Cardiac fibroblast (primary cell): ENCODE measurements around the gene MARCHF3.
"Not testable (repeated sequence)": the region's sequence is repeated elsewhere in the genome, so short reads cannot be mapped to it uniquely, and the experiment has no call there.

Experiments used
- DNase-seq, 2 donors: peaks; one replicate each; pipeline versions ENCODE4 v3.0.0 to v3.0.0-alpha.2; 2010; ENCODE audit warnings: low read depth in 2 of 2
- H3K4me3 ChIP-seq, 2 donors: replicated peaks in 1 of 2; 1 replicate in 1 of 2; 2 replicates in 1 of 2; pipeline ENCODE4 v1.5.1; 2011; ENCODE audit warnings: low read depth in 2 of 2, low read length in 2 of 2, mild to moderate bottlenecking in 2 of 2, moderate library complexity in 1 of 2
- CTCF ChIP-seq: IDR thresholded peaks from one replicate; pipeline ENCODE4 v1.5.1; 2011; ENCODE audit warnings: low read depth, mild to moderate bottlenecking, low read length, inconsistent platforms

The MARCHF3 gene

GRCh38 chr5:126911986-126912385 lies 118.4 kb downstream of the MARCHF3 start:
- no peak overlapping the region for H3K4me3 ChIP-seq
- TF ChIP-seq CTCF, result no peak
- DNase-seq, result no peak

- H3K4me3 ChIP-seq, result no peak overlapping the region
- DNase-seq, result peak in 1 of 2 donors; percentile 36
- no peak for TF ChIP-seq CTCF
These were observed 120.5 kb downstream of the MARCHF3 start for GRCh38 chr5:126909856-126910255.

- H3K4me3 ChIP-seq, DNase-seq: not testable (repeated sequence)
These were observed 126.0 kb downstream of the MARCHF3 start for GRCh38 chr5:126904407-126904806.

GRCh38 chr5:126900796-126901195 lies 129.6 kb downstream of the MARCHF3 start:
- DNase-seq, result no peak
- no peak for TF ChIP-seq CTCF
- H3K4me3 ChIP-seq, result no peak overlapping the region

GRCh38 chr5:126899476-126899875 lies 130.9 kb downstream of the MARCHF3 start:
- no peak overlapping the region for H3K4me3 ChIP-seq
- DNase-seq, result no peak
- no peak for TF ChIP-seq CTCF

- no peak for DNase-seq
- no peak overlapping the region for H3K4me3 ChIP-seq
- TF ChIP-seq CTCF, result no peak
These were observed 132.3 kb downstream of the MARCHF3 start for GRCh38 chr5:126897851-126898630.

GRCh38 chr5:126896170-126896702 lies 134.1 kb downstream of the MARCHF3 start:
- no peak for DNase-seq
- no peak for TF ChIP-seq CTCF
- H3K4me3 ChIP-seq, result no peak overlapping the region

- H3K4me3 ChIP-seq, DNase-seq: not testable (repeated sequence)
These were observed 134.6 kb downstream of the MARCHF3 start for GRCh38 chr5:126895712-126896111.

- H3K4me3 ChIP-seq, DNase-seq: not testable (repeated sequence)
These were observed 139.9 kb downstream of the MARCHF3 start for GRCh38 chr5:126890414-126890813.
